Left ventricle myocardium inferior (tissue), 1 donor: ENCODE results near the gene PCCA. TPM values are rescaled to one million over a fixed set of nuclear protein-coding genes. Genes with fewer than 3 reads are reported as not detected.

Source experiments
- DNase-seq: peaks from one replicate; pipeline ENCODE4 v3.0.0-alpha.2; 2020
- H3K27ac ChIP-seq: fragments of 200-600 bp; replicated peaks from 2 replicates; pipeline ENCODE4 v1.8.0; 2021
- H3K27me3 ChIP-seq: fragments of 200-600 bp; 2 replicates; pipeline ENCODE4 v1.8.0; 2021; ENCODE audit warnings: low read depth
- H3K36me3 ChIP-seq: fragments of 200-600 bp; 2 replicates; pipeline ENCODE4 v1.8.0; 2021
- H3K4me1 ChIP-seq: fragments of 200-600 bp; 2 replicates; pipeline ENCODE4 v1.8.0; 2021
- H3K4me3 ChIP-seq: fragments of 200-600 bp; 2 replicates; pipeline ENCODE4 v1.8.0; 2021; ENCODE audit warnings: mild to moderate bottlenecking, moderate library complexity
- H3K9me3 ChIP-seq: fragments of 200-600 bp; replicated peaks from 2 replicates; pipeline ENCODE4 v1.8.0; 2021
- intact Hi-C: fragments of 100-400 bp; cut with micrococcal nuclease; formaldehyde crosslinking; loops from one replicate; pipeline ENCODE4 v1.11.0; 2022
- total RNA-seq: library from RNA; stranded (reverse); fragmentation: NEBNext Ultra II Directional; extraction: Animal tissue kit (Norgen Biotek cat#: 25700); gene quantifications from one replicate; pipeline ENCODE4 v1.2.1, GENCODE V29; 2021
- TF ChIP-seq, protein P1 (sequence below): fragments of 200-600 bp; IDR thresholded peaks from 2 replicates; pipeline ENCODE4 v1.8.0; 2021; ENCODE audit warnings: antibody characterized with exemption, mild to moderate bottlenecking, borderline replicate concordance
- donor health status: DM: no; HTN: yes; CAD: no; lungs with severe emphysema.

The PCCA gene
- total RNA-seq, 1 donor from 2014 or later: 65.4 TPM

DNA sequence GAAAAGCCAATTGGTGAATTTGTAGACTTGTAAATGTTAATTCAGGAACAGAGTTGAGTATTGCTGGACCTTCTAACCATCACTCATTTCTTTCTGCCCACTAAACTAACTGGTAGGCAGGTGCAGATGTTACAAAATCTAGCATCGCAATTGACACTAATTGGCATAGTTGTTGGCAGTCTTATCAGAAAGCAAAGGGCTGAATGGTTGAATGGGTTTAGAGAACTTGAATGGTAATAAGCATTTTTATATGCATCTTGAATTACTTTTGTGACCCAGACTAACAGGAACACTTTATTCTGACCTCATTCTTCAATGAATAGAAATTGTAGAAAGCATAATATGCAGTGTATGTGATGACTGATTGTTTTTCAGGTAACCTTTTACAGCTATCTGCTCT lies 310.6 kb downstream of the PCCA start:
- Histone ChIP-seq H3K27me3 (no peaks in the 10 kb centered on the region), H3K36me3 (peaks cover 11% of the 10 kb centered on the region), H3K4me3 (no peak overlapping the region), H3K27ac (no peak overlapping the region), H3K9me3 (peaks cover 15% of the 10 kb centered on the region), H3K4me1 (no peaks in the 10 kb centered on the region)
- no peak for DNase-seq
- intact Hi-C loops: no loop called here
- TF ChIP-seq, protein P1, sequence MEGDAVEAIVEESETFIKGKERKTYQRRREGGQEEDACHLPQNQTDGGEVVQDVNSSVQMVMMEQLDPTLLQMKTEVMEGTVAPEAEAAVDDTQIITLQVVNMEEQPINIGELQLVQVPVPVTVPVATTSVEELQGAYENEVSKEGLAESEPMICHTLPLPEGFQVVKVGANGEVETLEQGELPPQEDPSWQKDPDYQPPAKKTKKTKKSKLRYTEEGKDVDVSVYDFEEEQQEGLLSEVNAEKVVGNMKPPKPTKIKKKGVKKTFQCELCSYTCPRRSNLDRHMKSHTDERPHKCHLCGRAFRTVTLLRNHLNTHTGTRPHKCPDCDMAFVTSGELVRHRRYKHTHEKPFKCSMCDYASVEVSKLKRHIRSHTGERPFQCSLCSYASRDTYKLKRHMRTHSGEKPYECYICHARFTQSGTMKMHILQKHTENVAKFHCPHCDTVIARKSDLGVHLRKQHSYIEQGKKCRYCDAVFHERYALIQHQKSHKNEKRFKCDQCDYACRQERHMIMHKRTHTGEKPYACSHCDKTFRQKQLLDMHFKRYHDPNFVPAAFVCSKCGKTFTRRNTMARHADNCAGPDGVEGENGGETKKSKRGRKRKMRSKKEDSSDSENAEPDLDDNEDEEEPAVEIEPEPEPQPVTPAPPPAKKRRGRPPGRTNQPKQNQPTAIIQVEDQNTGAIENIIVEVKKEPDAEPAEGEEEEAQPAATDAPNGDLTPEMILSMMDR: no peak

DNA sequence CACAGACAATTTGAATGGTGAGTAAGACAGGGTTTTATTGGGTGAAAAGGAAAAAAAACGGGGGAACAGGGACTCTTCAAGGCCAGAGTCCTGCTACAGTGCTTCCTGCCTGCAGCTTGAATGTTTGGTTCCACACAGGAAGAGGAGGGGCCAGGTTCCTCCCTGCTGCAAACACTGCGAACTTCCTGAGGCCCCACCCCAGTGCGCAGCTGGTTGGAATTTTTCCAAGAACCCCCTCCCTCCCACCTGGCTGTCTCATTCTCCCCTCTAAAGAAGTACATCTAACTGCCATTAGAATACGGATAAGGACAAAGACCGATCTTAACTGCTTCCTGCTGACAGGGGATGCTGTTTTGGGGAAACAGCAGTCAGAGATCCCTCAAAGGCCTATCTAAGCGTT lies 314.8 kb downstream of the PCCA start:
- peaks cover 55% of the 10 kb centered on the region for H3K9me3 ChIP-seq
- no peak for DNase-seq
- TF ChIP-seq, protein P1: no peak
- no peak overlapping the region for H3K27ac ChIP-seq
- H3K36me3 ChIP-seq: peaks cover 51% of the 10 kb centered on the region
- no peak overlapping the region for H3K4me3 ChIP-seq
- H3K27me3 ChIP-seq: no peaks in the 10 kb centered on the region
- H3K4me1 ChIP-seq: no peaks in the 10 kb centered on the region
- intact Hi-C loops: no loop called here

DNA sequence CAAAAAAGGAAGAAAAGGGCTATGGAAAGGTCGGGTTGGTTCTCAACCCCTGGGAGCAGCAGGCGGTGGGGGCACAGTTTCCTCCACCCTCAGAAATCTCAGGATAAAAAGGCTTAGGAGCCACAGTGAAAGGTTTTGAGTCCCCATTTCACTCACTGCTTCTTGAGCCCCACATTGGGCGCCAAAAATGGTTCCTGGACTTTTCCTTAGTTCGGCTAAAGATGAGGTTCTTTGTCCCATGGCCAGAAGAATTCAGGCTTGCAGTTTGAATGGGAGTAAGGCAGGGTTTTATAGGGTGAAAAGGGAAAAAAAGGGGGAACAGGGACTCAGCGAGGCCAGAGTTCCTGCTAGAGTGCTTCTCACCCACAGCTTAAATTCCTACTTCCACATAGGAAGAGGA lies 320.2 kb downstream of the PCCA start:
- Histone ChIP-seq H3K27ac (no peak overlapping the region), H3K9me3 (peaks cover 80% of the 10 kb centered on the region), H3K36me3 (peaks cover 82% of the 10 kb centered on the region), H3K4me3 (no peak overlapping the region), H3K27me3 (no peaks in the 10 kb centered on the region), H3K4me1 (no peaks in the 10 kb centered on the region)
- intact Hi-C loops: no loop called here
- DNase-seq: no peak
- TF ChIP-seq, protein P1: no peak

GRCh38 chr13:100423375-100423774 lies 334.5 kb downstream of the PCCA start:
- Histone ChIP-seq H3K27ac (no peak overlapping the region), H3K4me1 (no peaks in the 10 kb centered on the region), H3K9me3 (no peaks in the 10 kb centered on the region), H3K27me3 (no peaks in the 10 kb centered on the region), H3K36me3 (no peaks in the 10 kb centered on the region), H3K4me3 (no peak overlapping the region)
- intact Hi-C loops: no loop called here
- no peak for DNase-seq
- TF ChIP-seq, protein P1: no peak

DNA sequence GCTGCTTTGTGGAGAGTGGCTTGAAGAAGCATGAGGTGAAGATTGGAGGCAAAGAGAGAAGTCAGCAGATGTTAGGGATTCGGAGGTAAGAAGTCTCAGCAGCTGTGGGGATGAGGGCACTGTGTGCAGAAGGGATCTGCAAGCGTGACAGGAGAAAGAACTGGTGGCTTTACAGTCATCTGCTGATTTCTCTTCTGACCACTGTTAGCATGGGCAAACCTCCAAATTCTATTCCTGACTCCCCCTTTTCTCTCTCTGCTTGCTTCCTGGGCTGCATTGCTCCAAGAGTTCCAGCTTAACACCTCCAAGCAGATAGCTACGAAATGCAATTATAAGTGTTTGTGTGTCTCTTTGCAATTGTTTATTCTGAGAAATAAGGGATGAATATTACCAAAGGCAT lies 340.1 kb downstream of the PCCA start:
- intact Hi-C loops: no loop called here
- H3K36me3 ChIP-seq: no peaks in the 10 kb centered on the region
- H3K9me3 ChIP-seq: no peaks in the 10 kb centered on the region
- no peak for DNase-seq
- no peaks in the 10 kb centered on the region for H3K4me1 ChIP-seq
- TF ChIP-seq, protein P1: no peak
- no peak overlapping the region for H3K4me3 ChIP-seq
- no peaks in the 10 kb centered on the region for H3K27me3 ChIP-seq
- H3K27ac ChIP-seq: no peak overlapping the region

- H3K9me3 ChIP-seq: no peaks in the 10 kb centered on the region
- intact Hi-C loops: no loop called here
- no peak overlapping the region for H3K27ac ChIP-seq
- TF ChIP-seq, protein P1: no peak
- DNase-seq: no peak
- H3K27me3 ChIP-seq: no peaks in the 10 kb centered on the region
- no peaks in the 10 kb centered on the region for H3K4me1 ChIP-seq
- no peak overlapping the region for H3K4me3 ChIP-seq
- H3K36me3 ChIP-seq: no peaks in the 10 kb centered on the region
Measured at GRCh38 chr13:100432611-100433010, 343.7 kb downstream of the PCCA start.
